ENCODE data around the gene MYRF.

The MYRF gene

GRCh38 chr11:61774411-61774810, 22.0 kb downstream of the MYRF start:
- H3K4me3 ChIP-seq = no peak overlapping the region
- no peak overlapping the region for H3K4me2 ChIP-seq
- no peaks in the 10 kb centered on the region for H3K9me3 ChIP-seq
- peaks cover 46% of the 10 kb centered on the region for H3K4me1 ChIP-seq
- no peaks in the 10 kb centered on the region for H3K36me3 ChIP-seq
- H3K27ac ChIP-seq = no peak overlapping the region
- no peaks in the 10 kb centered on the region for H3K27me3 ChIP-seq
- no peaks in the 10 kb centered on the region for H4K20me1 ChIP-seq
- H3K9ac ChIP-seq = no peak overlapping the region
- no peak for TF ChIP-seq Cebpa-rat (IDR thresholded peaks at IDR 0.05)

GRCh38 chr11:61775106-61775505, 22.7 kb downstream of the MYRF start:
- no peak overlapping the region for H3K4me2 ChIP-seq
- H3K27ac ChIP-seq = no peak overlapping the region
- no peaks in the 10 kb centered on the region for H3K9me3 ChIP-seq
- no peak for TF ChIP-seq Cebpa-rat (IDR thresholded peaks at IDR 0.05)
- H3K4me3 ChIP-seq = no peak overlapping the region
- no peak overlapping the region for H3K9ac ChIP-seq
- H4K20me1 ChIP-seq = no peaks in the 10 kb centered on the region
- H3K36me3 ChIP-seq = no peaks in the 10 kb centered on the region
- H3K27me3 ChIP-seq = no peaks in the 10 kb centered on the region
- peaks cover 50% of the 10 kb centered on the region for H3K4me1 ChIP-seq

- H3K27ac ChIP-seq = no peak overlapping the region
- H3K4me1 ChIP-seq = peaks cover 50% of the 10 kb centered on the region
- no peak for TF ChIP-seq Cebpa-rat (IDR thresholded peaks at IDR 0.05)
- no peaks in the 10 kb centered on the region for H3K27me3 ChIP-seq
- peak overlapping the region; percentile 86 for H3K4me2 ChIP-seq
- no peak overlapping the region for H3K4me3 ChIP-seq
- H3K9me3 ChIP-seq = no peaks in the 10 kb centered on the region
- H3K9ac ChIP-seq = no peak overlapping the region
- no peaks in the 10 kb centered on the region for H4K20me1 ChIP-seq
- H3K36me3 ChIP-seq = no peaks in the 10 kb centered on the region
These were observed 23.4 kb downstream of the MYRF start for GRCh38 chr11:61775606-61776554.

- no peaks in the 10 kb centered on the region for H3K36me3 ChIP-seq
These were observed 24.2 kb downstream of the MYRF start for GRCh38 chr11:61776561-61777075.

GRCh38 chr11:61777234-61778090, 25.0 kb downstream of the MYRF start:
- H4K20me1 ChIP-seq = no peaks in the 10 kb centered on the region
- H3K36me3 ChIP-seq = no peaks in the 10 kb centered on the region; the same call in 1 of the 2 replicates
- H3K27me3 ChIP-seq = no peaks in the 10 kb centered on the region
- H3K9me3 ChIP-seq = no peaks in the 10 kb centered on the region
- peak overlapping the region; percentile 86 for H3K4me2 ChIP-seq
- H3K4me3 ChIP-seq = peak overlapping the region; percentile 56
- H3K4me1 ChIP-seq = peaks cover 47% of the 10 kb centered on the region
- no peak overlapping the region for H3K27ac ChIP-seq
- H3K9ac ChIP-seq = no peak overlapping the region
- TF ChIP-seq Cebpa-rat (IDR thresholded peaks at IDR 0.05) = no peak

More at GRCh38 chr11:61776561-61777075, 24.2 kb downstream of the MYRF start:
- peak overlapping the region; percentile 86 for H3K4me2 ChIP-seq
- no peaks in the 10 kb centered on the region for H4K20me1 ChIP-seq
- peaks cover 50% of the 10 kb centered on the region for H3K4me1 ChIP-seq
- no peak for TF ChIP-seq Cebpa-rat (IDR thresholded peaks at IDR 0.05)
- no peaks in the 10 kb centered on the region for H3K27me3 ChIP-seq
- H3K9me3 ChIP-seq = no peaks in the 10 kb centered on the region
- H3K4me3 ChIP-seq = no peak overlapping the region
- H3K27ac ChIP-seq = no peak overlapping the region
- H3K9ac ChIP-seq = no peak overlapping the region

GRCh38 chr11:61778357-61778886, 26.0 kb downstream of the MYRF start:
- Histone ChIP-seq H3K9me3 (no peaks in the 10 kb centered on the region), H3K4me3 (no peak overlapping the region), H3K36me3 (peaks cover 6% of the 10 kb centered on the region; the same call in 1 of the 2 replicates), H3K4me2 (peak overlapping the region; percentile 86), H3K4me1 (peaks cover 43% of the 10 kb centered on the region), H3K27ac (no peak overlapping the region), H3K27me3 (no peaks in the 10 kb centered on the region), H3K9ac (no peak overlapping the region), H4K20me1 (no peaks in the 10 kb centered on the region)
- no peak for TF ChIP-seq Cebpa-rat (IDR thresholded peaks at IDR 0.05)

- peaks cover 12% of the 10 kb centered on the region for H3K36me3 ChIP-seq
- no peaks in the 10 kb centered on the region for H3K9me3 ChIP-seq
- no peak overlapping the region for H3K9ac ChIP-seq
- no peak overlapping the region for H3K4me3 ChIP-seq
- no peak overlapping the region for H3K27ac ChIP-seq
- no peak for TF ChIP-seq Cebpa-rat (IDR thresholded peaks at IDR 0.05)
- H3K27me3 ChIP-seq = no peaks in the 10 kb centered on the region
- peaks cover 42% of the 10 kb centered on the region for H3K4me1 ChIP-seq
- no peak overlapping the region; the same call in 1 of the 2 replicates for H3K4me2 ChIP-seq
- no peaks in the 10 kb centered on the region for H4K20me1 ChIP-seq
These were observed 26.6 kb downstream of the MYRF start for GRCh38 chr11:61778920-61779650.

- Histone ChIP-seq H3K27me3 (no peaks in the 10 kb centered on the region), H3K9me3 (no peaks in the 10 kb centered on the region), H3K4me1 (peaks cover 34% of the 10 kb centered on the region), H3K27ac (no peak overlapping the region), H3K9ac (0 out of 2 replicates have a peak overlapping the region, but pooled peaks have one; percentile 10), H3K4me2 (no peak overlapping the region; the same call in 1 of the 2 replicates), H3K4me3 (no peak overlapping the region), H4K20me1 (0 out of 2 replicates have a peak, but pooled peaks cover under 1% of the 10 kb centered on the region), H3K36me3 (peaks cover 21% of the 10 kb centered on the region)
- no peak for TF ChIP-seq Cebpa-rat (IDR thresholded peaks at IDR 0.05)
These were observed 27.5 kb downstream of the MYRF start for GRCh38 chr11:61779666-61780525.
